22Rv1 (cell line): ENCODE data around the gene UPP1.

Experiments
- ZFX ChIP-seq: fragments of 450-650 bp; IDR thresholded peaks from 2 replicates; pipeline ENCODE4 v1.6.1; 2017; ENCODE audit warnings: antibody characterized with exemption, borderline replicate concordance
- TF ChIP-seq, protein P1 (sequence below): fragments of 450-650 bp; IDR thresholded peaks from 2 replicates; pipeline ENCODE4 v1.5.1; 2017; ENCODE audit warnings: mild to moderate bottlenecking

DNA sequence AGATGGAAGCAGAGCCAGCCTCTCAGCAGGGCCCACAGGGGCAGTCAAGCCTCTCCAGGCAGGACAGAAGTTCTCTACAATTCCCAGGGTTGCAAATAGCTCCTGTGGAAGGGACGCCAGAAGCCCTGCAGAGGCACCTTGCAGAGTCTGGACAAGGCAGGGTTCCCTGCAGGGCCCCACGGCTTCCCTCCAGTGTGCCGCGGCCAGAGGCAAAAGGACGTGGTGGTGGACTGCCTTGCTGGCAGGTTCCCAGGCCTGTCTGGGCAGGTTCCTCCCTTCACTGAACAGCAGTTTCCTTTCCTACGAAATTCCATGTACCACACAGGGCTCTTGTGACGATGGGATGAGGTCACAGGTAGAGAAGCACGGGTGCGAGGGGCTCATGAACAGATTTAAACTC, 25.1 kb downstream of the UPP1 start:
- TF ChIP-seq, protein P1, sequence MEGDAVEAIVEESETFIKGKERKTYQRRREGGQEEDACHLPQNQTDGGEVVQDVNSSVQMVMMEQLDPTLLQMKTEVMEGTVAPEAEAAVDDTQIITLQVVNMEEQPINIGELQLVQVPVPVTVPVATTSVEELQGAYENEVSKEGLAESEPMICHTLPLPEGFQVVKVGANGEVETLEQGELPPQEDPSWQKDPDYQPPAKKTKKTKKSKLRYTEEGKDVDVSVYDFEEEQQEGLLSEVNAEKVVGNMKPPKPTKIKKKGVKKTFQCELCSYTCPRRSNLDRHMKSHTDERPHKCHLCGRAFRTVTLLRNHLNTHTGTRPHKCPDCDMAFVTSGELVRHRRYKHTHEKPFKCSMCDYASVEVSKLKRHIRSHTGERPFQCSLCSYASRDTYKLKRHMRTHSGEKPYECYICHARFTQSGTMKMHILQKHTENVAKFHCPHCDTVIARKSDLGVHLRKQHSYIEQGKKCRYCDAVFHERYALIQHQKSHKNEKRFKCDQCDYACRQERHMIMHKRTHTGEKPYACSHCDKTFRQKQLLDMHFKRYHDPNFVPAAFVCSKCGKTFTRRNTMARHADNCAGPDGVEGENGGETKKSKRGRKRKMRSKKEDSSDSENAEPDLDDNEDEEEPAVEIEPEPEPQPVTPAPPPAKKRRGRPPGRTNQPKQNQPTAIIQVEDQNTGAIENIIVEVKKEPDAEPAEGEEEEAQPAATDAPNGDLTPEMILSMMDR, result no peak
- TF ChIP-seq ZFX, result no peak
